ENCODE results near the gene CMC1.
"Not testable (repeated sequence)": the region's sequence is repeated elsewhere in the genome, so short reads cannot be mapped to it uniquely, and the experiment has no call there.

The CMC1 gene

GRCh38 chr3:28247286-28247685, 5.9 kb downstream of the CMC1 start:
- no peak for DNase-seq

GRCh38 chr3:28250999-28251398, 9.6 kb downstream of the CMC1 start:
- DNase-seq: peak; percentile 26

GRCh38 chr3:28252001-28252431, 10.6 kb downstream of the CMC1 start:
- no peak for DNase-seq

GRCh38 chr3:28253040-28253715, 11.8 kb downstream of the CMC1 start:
- DNase-seq: no peak

GRCh38 chr3:28262001-28262400, 20.6 kb downstream of the CMC1 start:
- no peak for DNase-seq

- DNase-seq: no peak
These were observed 24.2 kb downstream of the CMC1 start for GRCh38 chr3:28265641-28266040.

GRCh38 chr3:28267984-28268849, 26.8 kb downstream of the CMC1 start:
- no peak for DNase-seq

GRCh38 chr3:28268989-28269388, 27.6 kb downstream of the CMC1 start:
- DNase-seq: no peak

- DNase-seq: not testable (repeated sequence)
These were observed 28.5 kb downstream of the CMC1 start for GRCh38 chr3:28269884-28270283.

- no peak for DNase-seq
These were observed 32.4 kb downstream of the CMC1 start for GRCh38 chr3:28273837-28274236.

GRCh38 chr3:28278918-28279317, 37.5 kb downstream of the CMC1 start:
- no peak for DNase-seq

GRCh38 chr3:28279770-28280169, 38.4 kb downstream of the CMC1 start:
- no peak for DNase-seq

- no peak for DNase-seq
These were observed 39.4 kb downstream of the CMC1 start for GRCh38 chr3:28280781-28281180.

- peak; percentile 47 for DNase-seq
These were observed 45.2 kb downstream of the CMC1 start for GRCh38 chr3:28286595-28286994.

- peak; percentile 9 for DNase-seq
These were observed 45.6 kb downstream of the CMC1 start for GRCh38 chr3:28287046-28287445.

- DNase-seq: no peak
These were observed 49.5 kb downstream of the CMC1 start for GRCh38 chr3:28290863-28291300.

GRCh38 chr3:28291577-28291976, 50.2 kb downstream of the CMC1 start:
- DNase-seq: no peak

- DNase-seq: no peak
These were observed 51.2 kb downstream of the CMC1 start for GRCh38 chr3:28292622-28293021.

- DNase-seq: no peak
These were observed 53.4 kb downstream of the CMC1 start for GRCh38 chr3:28294667-28295413.

- peak; percentile 16 for DNase-seq
These were observed 54.6 kb downstream of the CMC1 start for GRCh38 chr3:28295898-28296490.

GRCh38 chr3:28299705-28300104, 58.3 kb downstream of the CMC1 start:
- DNase-seq: no peak

GRCh38 chr3:28300345-28300962, 59.0 kb downstream of the CMC1 start:
- DNase-seq: no peak

- no peak for DNase-seq
These were observed 60.3 kb downstream of the CMC1 start for GRCh38 chr3:28301688-28302087.

All from suppressor macrophage treated with lipopolysaccharide for 4 hours (primary cell).